Panc1 (cell line): ENCODE data around the gene SMIM27. TPM values are rescaled to one million over a fixed set of nuclear protein-coding genes. Genes with fewer than 3 reads are reported as not detected.

Experiments used
- ATAC-seq: fragments of 200-7000 bp; cut with Tn5 transposase; 2 replicates; pipeline ENCODE4 v1.9.1; 2020; ENCODE audit warnings: mild to moderate bottlenecking, moderate library complexity
- BruUV-seq: library from RNA; stranded (reverse); fragments of 400-500 nt; replicated peaks from 2 replicates; lab custom pipeline; 2021; lab: Mats Ljungman, UMichigan
- CTCF ChIA-PET: fragments of 300-600 bp; sonication (Branson Sonifier 250); formaldehyde crosslinking; loops from one replicate; lab custom pipeline; 2022; ENCODE audit warnings: antibody characterized with exemption; lab: Charles Lee
- POLR2A ChIA-PET: fragments of 300-600 bp; sonication (Branson Sonifier 250); formaldehyde crosslinking; loops from one replicate; lab custom pipeline; 2022; ENCODE audit warnings: antibody characterized with exemption; lab: Charles Lee
- DNase-seq: peaks from one replicate; pipeline ENCODE4 v3.0.0-alpha.2; 2010; ENCODE audit warnings: low read depth, low spot score
- H3K27ac ChIP-seq: 2 replicates; pipeline ENCODE4 v1.5.1; 2011; ENCODE audit warnings: mild to moderate bottlenecking, low read length, inconsistent platforms
- H3K27me3 ChIP-seq: fragments of 200-500 bp; sonication (Bioruptor generic); 2 replicates; pipeline ENCODE4 v1.6.0; 2014; ENCODE audit warnings: low read length, inconsistent platforms; ENCODE audit not compliant: control insufficient read depth, insufficient read depth
- H3K36me3 ChIP-seq: fragments of 200-500 bp; sonication (Bioruptor generic); 2 replicates; pipeline ENCODE4 v1.5.1; 2014; ENCODE audit warnings: inconsistent platforms, mild to moderate bottlenecking, low read length, moderate library complexity; ENCODE audit not compliant: control insufficient read depth, insufficient read depth
- H3K4me1 ChIP-seq: 2 replicates; pipeline ENCODE4 v1.5.1; 2011; ENCODE audit warnings: inconsistent platforms, mild to moderate bottlenecking, low read length, moderate library complexity; ENCODE audit not compliant: control insufficient read depth, insufficient read depth
- H3K4me3 ChIP-seq, 2 experiments: 2 replicates each; pipeline ENCODE4 v1.5.1; 2011 to 2012; ENCODE audit warnings: low read depth in 2 of 2, low read length in 2 of 2, mild to moderate bottlenecking in 2 of 2, inconsistent platforms in 1 of 2, moderate library complexity in 1 of 2
- H3K9me3 ChIP-seq: fragments of 200-500 bp; sonication (Bioruptor generic); 2 replicates; pipeline ENCODE4 v1.5.1; 2014; ENCODE audit warnings: low read depth, mild to moderate bottlenecking, inconsistent platforms, low read length, moderate library complexity; ENCODE audit not compliant: control insufficient read depth, insufficient read depth
- POLR2AphosphoS5 ChIP-seq: IDR thresholded peaks from 2 replicates; pipeline ENCODE4 v1.6.1; 2012; ENCODE audit warnings: mild to moderate bottlenecking, low read depth, low read length, moderate library complexity
- SIN3A ChIP-seq: IDR thresholded peaks from 2 replicates; pipeline ENCODE4 v1.6.1; 2012; ENCODE audit warnings: low read depth, mild to moderate bottlenecking, low read length, moderate library complexity, borderline replicate concordance; ENCODE audit not compliant: insufficient read depth
- TCF7L2 ChIP-seq: IDR thresholded peaks from 2 replicates; pipeline ENCODE4 v1.6.1; 2011; ENCODE audit warnings: mild to moderate bottlenecking, low read depth, low read length, inconsistent platforms
- in situ Hi-C: cut with HindIII; loops from 2 replicates; pipeline ENCODE4 v1.10.0; 2016; ENCODE audit warnings: low sequenced_read_pairs, low pct_unique_long_range_greater_than_20kb
- intact Hi-C: fragments of 100-400 bp; cut with micrococcal nuclease; formaldehyde crosslinking; loops from one replicate; pipeline ENCODE4 v1.10.0; 2022; ENCODE audit not compliant: unreplicated experiment
- total RNA-seq: library from RNA; stranded (reverse); gene quantifications from one replicate; pipeline ENCODE4 v1.2.1, GENCODE V29; 2021; ENCODE audit not compliant: unreplicated experiment
- TF ChIP-seq, protein P1 (sequence below): fragments of 450-650 bp; IDR thresholded peaks from 2 replicates; pipeline ENCODE4 v1.5.1; 2017; ENCODE audit warnings: mild to moderate bottlenecking
- TF ChIP-seq, protein P2 (sequence below), 2 experiments: IDR thresholded peaks; 2 replicates each; pipeline ENCODE4 v1.6.1; 2011 to 2012; ENCODE audit warnings: low read depth in 2 of 2, control low read depth in 1 of 2, low read length in 1 of 2, mild to moderate bottlenecking in 1 of 2, moderate library complexity in 1 of 2; ENCODE audit not compliant: insufficient read depth in 1 of 2

SMIM27 gene
- total RNA-seq, 1 experiment from 2014 or later = 14.3 TPM

DNA sequence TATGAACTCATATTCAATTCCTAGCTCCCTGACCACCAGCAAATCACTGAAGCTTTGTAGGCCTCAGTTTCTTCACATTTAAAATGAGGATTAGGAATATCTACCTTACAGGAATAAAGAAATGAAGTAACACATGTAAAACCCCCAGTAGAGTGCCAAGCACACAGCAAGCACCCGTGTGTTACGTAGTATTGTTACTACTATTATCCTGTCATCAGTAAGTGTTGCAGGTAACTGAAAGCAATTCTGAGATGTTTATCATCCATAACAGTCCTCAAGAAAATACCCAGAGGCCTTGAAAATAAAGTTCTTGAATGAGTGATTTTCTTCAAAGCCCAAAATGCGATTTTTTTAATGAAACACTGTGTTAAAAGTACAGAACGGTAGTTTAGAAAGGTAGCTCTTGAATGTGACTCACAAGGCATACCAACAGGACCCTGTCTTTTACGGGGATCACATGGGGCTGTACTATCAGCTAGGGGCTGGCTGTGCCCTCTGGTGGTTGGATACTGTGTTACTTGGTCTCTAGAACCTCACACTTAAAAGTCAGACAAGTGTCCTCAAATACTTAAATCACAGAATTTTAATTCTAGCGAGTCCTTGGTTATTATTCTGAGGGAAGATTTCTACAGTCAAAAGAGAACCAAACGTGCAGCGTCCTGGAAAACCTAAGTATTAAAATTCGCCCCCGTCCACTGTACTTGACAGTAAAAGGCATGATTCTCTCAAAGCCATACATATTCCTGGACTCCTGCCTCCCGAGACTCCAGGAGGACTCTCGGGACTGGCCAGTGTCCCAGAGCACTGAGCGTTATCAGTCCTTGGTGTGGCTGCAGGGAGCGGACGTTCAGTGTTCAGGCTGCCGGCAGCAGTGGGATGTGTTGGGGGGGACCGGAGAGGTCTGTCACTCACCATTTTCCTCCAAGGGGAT lies 20.1 kb downstream of the SMIM27 start:
- H3K36me3 ChIP-seq = peaks cover 2% of the 10 kb centered on the region; the same call in 1 of the 2 replicates
- ChIA-PET POLR2A (no interaction called here), CTCF (interaction anchor here (0.7 to 3.6 kb wide), 6 partner anchors 19 to 193 kb away, joined by 3 to 35 read pairs (median 4); partner anchors contain the start of genes ACO1 and RIGI)
- peak overlapping the region; percentile 95 to 97 for H3K4me3 ChIP-seq
- no peaks in the 10 kb centered on the region for H3K27me3 ChIP-seq
- peak; percentile 91 for ATAC-seq
- H3K27ac ChIP-seq = peak overlapping the region; percentile 97
- BruUV-seq = TSS peak; percentile 78
- peaks cover 14% of the 10 kb centered on the region; the same call in 1 of the 2 replicates for H3K4me1 ChIP-seq
- H3K9me3 ChIP-seq = no peaks in the 10 kb centered on the region
- no peak for TF ChIP-seq POLR2AphosphoS5
- TF ChIP-seq, protein P1, sequence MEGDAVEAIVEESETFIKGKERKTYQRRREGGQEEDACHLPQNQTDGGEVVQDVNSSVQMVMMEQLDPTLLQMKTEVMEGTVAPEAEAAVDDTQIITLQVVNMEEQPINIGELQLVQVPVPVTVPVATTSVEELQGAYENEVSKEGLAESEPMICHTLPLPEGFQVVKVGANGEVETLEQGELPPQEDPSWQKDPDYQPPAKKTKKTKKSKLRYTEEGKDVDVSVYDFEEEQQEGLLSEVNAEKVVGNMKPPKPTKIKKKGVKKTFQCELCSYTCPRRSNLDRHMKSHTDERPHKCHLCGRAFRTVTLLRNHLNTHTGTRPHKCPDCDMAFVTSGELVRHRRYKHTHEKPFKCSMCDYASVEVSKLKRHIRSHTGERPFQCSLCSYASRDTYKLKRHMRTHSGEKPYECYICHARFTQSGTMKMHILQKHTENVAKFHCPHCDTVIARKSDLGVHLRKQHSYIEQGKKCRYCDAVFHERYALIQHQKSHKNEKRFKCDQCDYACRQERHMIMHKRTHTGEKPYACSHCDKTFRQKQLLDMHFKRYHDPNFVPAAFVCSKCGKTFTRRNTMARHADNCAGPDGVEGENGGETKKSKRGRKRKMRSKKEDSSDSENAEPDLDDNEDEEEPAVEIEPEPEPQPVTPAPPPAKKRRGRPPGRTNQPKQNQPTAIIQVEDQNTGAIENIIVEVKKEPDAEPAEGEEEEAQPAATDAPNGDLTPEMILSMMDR = peak; percentile 89
- DNase-seq = peak; percentile 67
- in situ Hi-C loops = loop anchor here (25.0 kb wide), 1 partner anchor 390 kb away; no protein-coding TSS in a partner anchor
- intact Hi-C loops = loop anchor here (1.0 to 10.0 kb wide), 2 partner anchors 19 to 127 kb away; no protein-coding TSS in a partner anchor

DNA sequence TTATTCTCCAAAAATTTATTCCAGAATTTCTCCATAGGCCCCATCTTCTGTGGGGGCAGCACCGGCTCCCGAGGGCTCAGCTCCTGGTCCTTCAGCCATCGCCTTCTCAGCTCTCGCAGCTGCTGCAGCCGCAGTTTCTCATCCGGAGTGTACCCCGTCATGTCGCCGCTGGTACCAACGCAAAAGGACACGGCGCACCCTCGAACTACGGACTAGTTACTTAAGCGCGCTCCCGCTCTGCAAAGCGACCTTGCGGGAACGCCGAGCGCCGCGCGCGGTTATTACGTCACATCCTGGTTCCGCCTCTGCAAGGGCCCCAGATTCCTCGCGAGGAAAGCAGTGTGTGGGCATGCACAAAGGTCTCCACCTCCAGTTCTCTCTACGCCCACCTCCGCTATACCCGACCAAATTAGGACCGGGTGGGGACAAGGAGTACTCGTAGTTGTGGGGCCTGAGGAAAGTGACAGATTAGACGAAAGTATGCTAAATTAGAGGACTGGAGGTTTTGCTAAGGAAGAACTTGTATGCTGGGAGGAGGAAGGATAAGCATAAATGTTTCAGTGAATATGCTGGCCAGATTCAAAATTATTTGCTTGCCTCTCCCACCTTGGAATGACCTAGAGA lies 20.9 kb downstream of the SMIM27 start, which contains the start of gene NDUFB6:
Gene NDUFB6, minus strand, starts transcription at position 260 of the 624 bp plus-strand sequence. Its CDS starts 99 bp downstream, at position 161.
- peak within 1 kb of the TSS; percentile 97 for H3K27ac ChIP-seq
- peak; percentile 98 for ATAC-seq
- TF ChIP-seq TCF7L2 = no peak
- TF ChIP-seq, protein P2, sequence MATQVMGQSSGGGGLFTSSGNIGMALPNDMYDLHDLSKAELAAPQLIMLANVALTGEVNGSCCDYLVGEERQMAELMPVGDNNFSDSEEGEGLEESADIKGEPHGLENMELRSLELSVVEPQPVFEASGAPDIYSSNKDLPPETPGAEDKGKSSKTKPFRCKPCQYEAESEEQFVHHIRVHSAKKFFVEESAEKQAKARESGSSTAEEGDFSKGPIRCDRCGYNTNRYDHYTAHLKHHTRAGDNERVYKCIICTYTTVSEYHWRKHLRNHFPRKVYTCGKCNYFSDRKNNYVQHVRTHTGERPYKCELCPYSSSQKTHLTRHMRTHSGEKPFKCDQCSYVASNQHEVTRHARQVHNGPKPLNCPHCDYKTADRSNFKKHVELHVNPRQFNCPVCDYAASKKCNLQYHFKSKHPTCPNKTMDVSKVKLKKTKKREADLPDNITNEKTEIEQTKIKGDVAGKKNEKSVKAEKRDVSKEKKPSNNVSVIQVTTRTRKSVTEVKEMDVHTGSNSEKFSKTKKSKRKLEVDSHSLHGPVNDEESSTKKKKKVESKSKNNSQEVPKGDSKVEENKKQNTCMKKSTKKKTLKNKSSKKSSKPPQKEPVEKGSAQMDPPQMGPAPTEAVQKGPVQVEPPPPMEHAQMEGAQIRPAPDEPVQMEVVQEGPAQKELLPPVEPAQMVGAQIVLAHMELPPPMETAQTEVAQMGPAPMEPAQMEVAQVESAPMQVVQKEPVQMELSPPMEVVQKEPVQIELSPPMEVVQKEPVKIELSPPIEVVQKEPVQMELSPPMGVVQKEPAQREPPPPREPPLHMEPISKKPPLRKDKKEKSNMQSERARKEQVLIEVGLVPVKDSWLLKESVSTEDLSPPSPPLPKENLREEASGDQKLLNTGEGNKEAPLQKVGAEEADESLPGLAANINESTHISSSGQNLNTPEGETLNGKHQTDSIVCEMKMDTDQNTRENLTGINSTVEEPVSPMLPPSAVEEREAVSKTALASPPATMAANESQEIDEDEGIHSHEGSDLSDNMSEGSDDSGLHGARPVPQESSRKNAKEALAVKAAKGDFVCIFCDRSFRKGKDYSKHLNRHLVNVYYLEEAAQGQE (IDR thresholded peaks at IDR 0.05; ENCODE audit: insufficient read depth in 1 of 2, low read depth in 2 of 2, low read length in 1 of 2) = no peak
- peak; percentile 91 for TF ChIP-seq POLR2AphosphoS5
- TF ChIP-seq SIN3A = peak; percentile 67; the same call in 1 of the 2 replicates
- TF ChIP-seq, protein P1 = no peak
- peak within 1 kb of the TSS; percentile 95 to 97 for H3K4me3 ChIP-seq
- CTCF ChIA-PET = interaction anchor here (0.7 to 3.6 kb wide), 3 partner anchors 47 to 194 kb away, joined by 4 to 35 read pairs (median 4); partner anchors contain the start of gene RIGI
- H3K4me1 ChIP-seq = peaks cover 14% of the 10 kb centered on the region; the same call in 1 of the 2 replicates
- POLR2A ChIA-PET = no interaction called here
- no peaks in the 10 kb centered on the region for H3K9me3 ChIP-seq
- in situ Hi-C loops (loop anchor here (25.0 kb wide), 1 partner anchor 389 kb away; no protein-coding TSS in a partner anchor), intact Hi-C loops (loop anchor here (1.0 to 10.0 kb wide), 2 partner anchors 20 to 128 kb away; no protein-coding TSS in a partner anchor)
- peaks cover 2% of the 10 kb centered on the region; the same call in 1 of the 2 replicates for H3K36me3 ChIP-seq
- peak; percentile 80 for DNase-seq
- no TSS peak for BruUV-seq
- H3K27me3 ChIP-seq = no peaks in the 10 kb centered on the region
